GM18951 (cell line): Measurements from ENCODE around the gene KRT8.

Experiments
- POLR2A ChIP-seq: IDR thresholded peaks from 4 replicates; pipeline ENCODE4 v1.6.1; 2011; ENCODE audit warnings: mild to moderate bottlenecking; ENCODE audit not compliant: insufficient read length, insufficient read depth; ENCODE audit errors: extremely low read depth
- in situ Hi-C: fragments of 300-500 bp; cut with MboI; formaldehyde crosslinking; loops from one replicate; pipeline ENCODE4 v1.12.0; 2022; ENCODE audit warnings: low sequenced_read_pairs, mixed read lengths, inconsistent platforms; ENCODE audit not compliant: unreplicated experiment

KRT8 gene

GRCh38 chr12:52848661-52849255 lies 56.1 kb downstream of the KRT8 start, which contains the start of gene KRT78:
Gene KRT78, minus strand, starts transcription at chr12:52848994. Its CDS starts 64 bp downstream, at chr12:52848930.
- in situ Hi-C loops = no loop called here
- no peak for TF ChIP-seq POLR2A

- in situ Hi-C loops = no loop called here
- no peak for TF ChIP-seq POLR2A
Measured at GRCh38 chr12:52847335-52848102, 57.4 kb downstream of the KRT8 start.
